ENCODE measurements around the gene CANT1.

Gene CANT1

DNA sequence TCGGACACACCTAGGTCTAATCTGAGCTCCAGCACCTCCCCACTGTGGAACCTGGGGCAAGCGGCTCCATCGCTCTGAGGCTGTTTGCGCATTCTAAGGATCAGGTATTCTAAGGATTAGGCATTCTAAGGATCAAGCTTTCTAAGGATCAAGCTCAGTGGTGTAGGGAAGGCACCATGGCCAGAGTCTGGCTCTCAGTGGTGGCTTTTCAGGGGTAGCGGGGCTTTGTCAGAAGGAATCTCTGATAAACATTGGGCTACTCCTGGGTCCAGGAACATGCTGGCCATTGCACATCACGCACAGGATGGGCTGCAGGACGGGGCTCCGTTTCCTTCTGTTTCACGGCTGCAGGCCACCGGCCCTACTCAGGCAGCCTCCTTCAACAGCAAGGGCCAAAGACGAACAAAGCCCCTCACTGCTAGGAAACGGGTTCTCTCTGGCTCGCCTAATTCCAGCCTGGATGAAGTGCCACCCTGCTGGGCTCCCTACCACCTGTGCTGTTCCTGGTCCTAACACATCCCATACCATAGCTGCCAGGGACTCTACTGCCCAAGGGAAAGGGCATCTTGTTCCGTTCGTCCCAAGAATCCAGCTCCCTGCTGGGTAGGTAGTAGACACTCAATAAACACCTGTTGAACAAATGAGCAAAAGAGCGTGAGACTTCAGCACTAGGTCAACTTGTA, 19.9 kb upstream of the CANT1 start:
- no peak overlapping the region for H3K27ac ChIP-seq
- TF ChIP-seq, protein P1, sequence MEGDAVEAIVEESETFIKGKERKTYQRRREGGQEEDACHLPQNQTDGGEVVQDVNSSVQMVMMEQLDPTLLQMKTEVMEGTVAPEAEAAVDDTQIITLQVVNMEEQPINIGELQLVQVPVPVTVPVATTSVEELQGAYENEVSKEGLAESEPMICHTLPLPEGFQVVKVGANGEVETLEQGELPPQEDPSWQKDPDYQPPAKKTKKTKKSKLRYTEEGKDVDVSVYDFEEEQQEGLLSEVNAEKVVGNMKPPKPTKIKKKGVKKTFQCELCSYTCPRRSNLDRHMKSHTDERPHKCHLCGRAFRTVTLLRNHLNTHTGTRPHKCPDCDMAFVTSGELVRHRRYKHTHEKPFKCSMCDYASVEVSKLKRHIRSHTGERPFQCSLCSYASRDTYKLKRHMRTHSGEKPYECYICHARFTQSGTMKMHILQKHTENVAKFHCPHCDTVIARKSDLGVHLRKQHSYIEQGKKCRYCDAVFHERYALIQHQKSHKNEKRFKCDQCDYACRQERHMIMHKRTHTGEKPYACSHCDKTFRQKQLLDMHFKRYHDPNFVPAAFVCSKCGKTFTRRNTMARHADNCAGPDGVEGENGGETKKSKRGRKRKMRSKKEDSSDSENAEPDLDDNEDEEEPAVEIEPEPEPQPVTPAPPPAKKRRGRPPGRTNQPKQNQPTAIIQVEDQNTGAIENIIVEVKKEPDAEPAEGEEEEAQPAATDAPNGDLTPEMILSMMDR (conservative IDR thresholded peaks at IDR 0.05), result no peak
- no peak for TF ChIP-seq ZFX (IDR thresholded peaks at IDR 0.05)

DNA sequence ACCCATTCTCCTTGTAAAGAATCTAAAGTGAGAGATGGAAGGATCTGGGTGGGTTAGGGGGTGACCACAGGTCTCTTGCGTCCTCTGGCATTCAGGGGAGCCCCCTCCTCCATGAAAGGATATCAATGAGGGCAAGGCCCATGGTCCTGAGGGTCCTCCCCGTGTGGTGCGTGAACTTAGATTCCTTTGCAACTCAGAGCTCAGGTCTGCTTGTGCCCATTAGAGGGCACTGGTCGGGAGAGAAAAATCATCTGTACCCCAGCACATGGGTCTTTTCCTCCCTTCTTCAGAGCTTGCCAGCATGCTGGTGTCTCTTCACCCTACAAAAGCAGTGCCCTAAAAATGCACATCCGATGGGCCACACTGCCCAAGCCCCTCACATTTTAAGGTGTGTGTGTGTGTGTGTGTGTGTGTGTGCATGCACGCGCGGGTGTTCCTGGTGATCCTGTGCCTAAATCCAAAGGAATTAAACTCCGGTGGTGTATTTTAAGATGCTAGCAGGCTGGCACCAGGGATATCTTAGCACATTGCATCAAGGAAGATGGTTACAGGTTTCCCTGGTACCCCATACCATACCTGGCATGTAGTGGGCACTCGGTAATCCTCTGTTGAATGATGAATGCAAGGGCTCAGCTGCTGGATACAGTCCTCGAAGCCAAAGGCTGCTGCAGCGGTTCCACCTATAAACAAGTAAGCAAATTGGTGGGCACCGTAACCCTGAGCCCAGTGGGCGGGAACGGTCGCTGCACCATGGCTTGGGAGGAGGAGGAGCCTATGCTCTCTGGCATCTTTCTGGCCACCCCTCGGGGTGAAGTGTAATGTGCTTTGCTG, 19.1 kb upstream of the CANT1 start:
- no peak overlapping the region for H3K27ac ChIP-seq
- TF ChIP-seq, protein P1 (conservative IDR thresholded peaks at IDR 0.05), result no peak
- no peak for TF ChIP-seq ZFX (IDR thresholded peaks at IDR 0.05)

DNA sequence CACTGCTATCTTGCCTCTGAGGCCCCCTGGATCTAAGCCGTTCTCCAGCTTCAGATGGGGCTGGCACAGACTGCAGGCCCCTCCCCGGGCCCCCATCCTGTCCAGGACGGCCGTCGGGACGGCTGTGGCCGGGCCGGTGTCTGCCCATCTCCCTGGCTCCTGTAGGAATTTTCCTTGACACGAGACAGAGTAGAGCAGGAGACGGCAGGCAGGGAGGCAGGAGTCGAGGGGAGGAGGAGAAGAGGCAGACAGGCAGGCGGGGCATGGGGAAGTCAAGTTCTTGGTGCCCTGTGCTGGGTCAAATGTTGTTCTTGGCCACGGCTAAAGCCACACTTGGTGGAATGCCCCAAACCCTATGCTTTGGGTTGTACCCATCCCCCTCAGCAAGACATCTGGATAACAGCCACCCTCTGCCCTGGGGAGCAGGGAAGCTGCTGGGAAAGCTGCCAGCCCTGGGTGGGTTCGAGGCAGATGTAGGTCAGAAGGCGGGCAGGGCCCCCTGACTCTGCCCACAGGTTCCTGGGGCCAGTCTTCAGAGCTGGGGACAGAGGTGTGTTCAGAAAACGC, 18.4 kb upstream of the CANT1 start:
- TF ChIP-seq, protein P1 (conservative IDR thresholded peaks at IDR 0.05), result no peak
- no peak for TF ChIP-seq ZFX (IDR thresholded peaks at IDR 0.05)

DNA sequence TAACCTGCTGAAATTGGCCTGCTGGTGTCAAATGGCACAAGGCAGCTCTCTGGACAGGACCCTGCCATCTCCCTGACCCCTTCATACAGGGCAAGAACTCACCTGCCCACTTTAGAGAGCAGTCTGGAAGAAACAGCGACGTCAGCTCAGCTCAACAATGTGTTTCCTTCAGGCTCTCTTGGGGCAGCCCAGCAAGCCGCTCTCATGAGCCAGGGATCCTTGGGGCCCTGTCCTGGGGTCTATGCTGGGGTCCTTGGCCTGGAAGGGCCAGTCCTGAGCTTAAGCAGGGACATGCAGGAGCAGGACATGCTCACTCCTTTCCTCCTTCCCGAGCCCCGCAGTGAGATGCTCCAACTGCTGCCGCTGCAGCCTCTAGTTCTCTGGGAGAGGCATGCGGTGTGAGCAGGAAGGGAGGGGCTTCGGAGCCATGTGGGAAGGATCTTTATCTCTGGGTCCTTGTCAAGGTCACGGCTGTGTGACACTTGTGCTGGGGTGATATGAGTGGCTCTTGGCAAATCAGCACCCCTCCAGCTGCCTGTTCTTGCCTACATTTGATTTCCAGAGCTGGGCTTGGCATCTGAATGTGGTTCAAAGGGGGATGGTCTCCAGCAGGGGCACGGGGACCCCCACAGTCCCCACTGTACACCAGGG, 17.8 kb upstream of the CANT1 start:
- no peak for TF ChIP-seq ZFX (IDR thresholded peaks at IDR 0.05)
- TF ChIP-seq, protein P1 (conservative IDR thresholded peaks at IDR 0.05), result no peak
- 0 out of 2 replicates have a peak overlapping the region, but pooled peaks have one; percentile 4 for H3K27ac ChIP-seq

More for the DNA sequence above, 18.4 kb upstream of the CANT1 start:
- no peak overlapping the region for H3K27ac ChIP-seq

DNA sequence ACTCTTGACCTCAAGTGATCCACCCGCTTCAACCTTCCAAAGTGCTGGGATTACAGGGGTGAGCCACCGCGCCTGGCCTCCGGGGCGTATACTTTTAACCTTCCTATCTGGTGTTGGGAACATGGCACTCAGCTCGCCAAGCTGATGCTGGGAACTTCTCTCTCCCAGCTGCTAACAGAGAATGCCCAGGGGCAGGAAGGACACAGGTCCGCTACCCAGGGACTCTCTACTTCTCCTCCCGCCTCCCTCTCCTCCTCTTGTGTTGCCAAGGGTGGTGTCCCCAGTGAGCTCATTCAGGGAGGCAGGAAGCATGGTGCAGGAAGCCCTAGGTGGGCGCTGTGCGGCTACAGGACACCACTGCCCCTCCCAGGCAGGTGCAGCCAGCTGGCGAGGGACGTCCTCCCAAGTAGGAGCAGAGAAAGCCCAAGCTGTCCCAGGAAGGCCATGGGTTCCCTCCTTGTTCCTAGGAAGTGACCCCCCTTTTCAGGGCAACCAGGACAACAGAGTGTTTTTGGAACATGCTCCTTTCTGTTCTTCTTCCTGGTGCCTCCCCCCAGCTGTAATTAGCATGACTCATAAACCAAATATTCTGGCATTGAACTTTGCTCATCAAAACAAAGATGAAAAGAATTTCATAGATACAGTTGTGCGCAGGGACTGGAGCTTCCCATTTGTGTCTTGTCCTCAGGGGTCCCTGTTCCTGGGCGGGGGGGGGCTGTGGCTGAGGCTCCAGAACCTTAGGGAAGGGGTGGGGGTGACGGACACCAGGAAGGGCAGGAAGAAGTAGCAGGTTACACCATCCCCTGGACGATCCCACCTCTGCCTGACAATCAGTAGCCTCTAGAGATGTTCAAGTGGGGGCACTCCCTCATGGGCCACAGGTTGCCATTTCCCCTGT, 17.1 kb upstream of the CANT1 start:
- H3K27ac ChIP-seq, result 0 out of 2 replicates have a peak overlapping the region, but pooled peaks have one; percentile 4
- TF ChIP-seq ZFX (IDR thresholded peaks at IDR 0.05), result no peak
- TF ChIP-seq, protein P1 (conservative IDR thresholded peaks at IDR 0.05), result no peak

DNA sequence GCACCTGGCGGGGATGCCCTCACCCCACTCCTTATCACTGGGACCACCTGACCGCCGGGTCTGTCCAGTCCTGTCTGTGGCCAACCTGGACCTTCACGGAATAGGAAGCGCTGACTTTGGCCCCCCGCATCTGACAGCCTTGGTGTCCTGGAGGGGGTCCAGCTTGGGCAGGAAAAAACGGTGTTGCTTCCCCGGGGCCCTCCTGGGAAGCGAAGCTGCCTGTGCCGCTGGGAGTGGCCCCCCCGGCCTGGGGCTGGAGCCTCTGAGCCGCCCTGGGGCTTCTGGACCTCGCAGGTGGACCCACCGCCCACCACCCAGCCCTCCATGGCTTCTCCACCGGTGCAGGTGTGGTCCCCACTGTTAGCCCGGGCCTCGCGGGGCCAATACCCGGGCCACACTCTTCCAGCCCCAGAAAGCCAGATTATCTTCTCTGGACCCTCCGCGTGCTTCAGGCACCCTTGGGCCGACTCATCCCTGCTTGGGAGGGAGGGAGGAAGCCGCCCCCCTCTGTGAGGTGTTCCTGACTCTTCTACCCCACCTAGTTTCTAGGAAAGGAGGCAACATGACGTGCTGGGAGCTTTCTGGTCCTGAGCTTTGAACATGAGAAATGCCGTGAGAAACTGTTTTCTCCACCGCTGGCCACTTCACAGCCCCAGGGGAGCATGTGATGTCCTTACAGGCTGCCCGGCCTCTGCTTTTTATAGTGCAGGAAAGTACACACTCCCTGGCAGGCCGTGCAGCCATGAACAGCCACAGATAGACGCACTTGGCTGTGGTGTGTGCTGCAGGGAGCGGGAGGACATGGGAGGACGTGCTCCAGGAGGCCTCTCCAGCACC, 15.6 kb upstream of the CANT1 start:
- no peak for TF ChIP-seq ZFX (IDR thresholded peaks at IDR 0.05)
- TF ChIP-seq, protein P1 (conservative IDR thresholded peaks at IDR 0.05), result no peak
- H3K27ac ChIP-seq, result no peak overlapping the region
